SK-N-MC (cell line): ENCODE measurements around the gene RNF166.
"Not testable (repeated sequence)": the region's sequence is repeated elsewhere in the genome, so short reads cannot be mapped to it uniquely, and the experiment has no call there.

ENCODE experiments used
- DNase-seq: peaks from one replicate; pipeline ENCODE4 v3.0.0-alpha.2; 2011; ENCODE audit warnings: low read depth, low spot score
- H3K27ac ChIP-seq: fragments of 200-600 bp; sonication (generic); 2 replicates; pipeline ENCODE4 v1.5.1; 2016; ENCODE audit warnings: mixed run types
- H3K36me3 ChIP-seq: fragments of 200-600 bp; sonication (generic); 2 replicates; pipeline ENCODE4 v1.6.1; 2017; ENCODE audit warnings: antibody characterized with exemption, low read length, mixed read lengths; ENCODE audit not compliant: insufficient read depth
- H3K4me3 ChIP-seq: fragments of 200-600 bp; sonication (generic); 2 replicates; pipeline ENCODE4 v1.5.1; 2016
- H3K9ac ChIP-seq: fragments of 200-600 bp; sonication (generic); 2 replicates; pipeline ENCODE4 v1.8.0; 2017; ENCODE audit warnings: mixed run types, mixed read lengths; ENCODE audit not compliant: insufficient read length
- H3K9me3 ChIP-seq: fragments of 200-600 bp; sonication (generic); 2 replicates; pipeline ENCODE4 v1.6.1; 2017; ENCODE audit warnings: low read depth, mild to moderate bottlenecking, antibody characterized with exemption, low read length, moderate library complexity, mixed read lengths
- EZH2 ChIP-seq: fragments of 200-600 bp; sonication (generic); IDR thresholded peaks from one replicate; pipeline ENCODE4 v1.6.1; 2017; ENCODE audit warnings: antibody characterized with exemption
- FOXP2 ChIP-seq: optimal IDR thresholded peaks from 2 replicates; pipeline ENCODE3; 2011; ENCODE audit warnings: mild to moderate bottlenecking, moderate library complexity; ENCODE audit not compliant: insufficient read depth; ENCODE audit errors: extremely low read length, control extremely low read depth
- POLR2AphosphoS5 ChIP-seq: IDR thresholded peaks from 2 replicates; pipeline ENCODE4 v1.6.1; 2012; ENCODE audit warnings: mild to moderate bottlenecking, low read depth, low read length, borderline replicate concordance

The RNF166 gene

DNA sequence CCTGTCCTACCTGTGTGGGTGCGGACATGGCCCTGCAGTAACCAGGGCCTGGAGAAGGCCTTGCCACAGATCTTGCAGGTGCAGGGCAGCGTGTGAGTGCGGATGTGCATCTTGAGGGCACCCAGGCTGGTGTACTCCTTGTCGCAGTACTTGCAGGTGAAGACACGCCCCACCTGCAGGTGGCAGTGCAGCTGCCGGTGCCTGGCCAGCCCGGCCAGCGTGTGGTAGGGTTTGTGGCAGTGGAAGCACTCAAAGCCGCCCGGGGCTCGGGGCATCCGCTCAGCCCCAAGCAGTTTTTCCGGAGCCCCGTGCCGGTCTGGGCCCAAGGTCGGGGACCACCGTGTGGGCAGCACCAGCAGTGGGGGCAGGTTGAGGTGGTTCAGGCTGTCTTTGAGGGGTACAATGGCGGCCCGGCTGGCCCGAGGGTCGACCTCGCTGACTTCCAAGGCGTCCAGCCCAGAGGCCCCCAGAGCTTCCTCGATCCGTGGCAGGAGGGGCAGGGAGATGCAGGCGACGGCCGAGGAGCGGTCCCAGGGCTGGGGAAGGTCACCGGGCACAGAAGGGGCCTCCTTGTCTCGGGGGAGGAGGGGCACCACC lies 25.0 kb downstream of the RNF166 start:
- Histone ChIP-seq H3K27ac (no peak overlapping the region), H3K9me3 (no peaks in the 10 kb centered on the region), H3K36me3 (no peaks in the 10 kb centered on the region), H3K4me3 (no peak overlapping the region), H3K9ac (no peak overlapping the region)
- no peak for TF ChIP-seq EZH2
- no peak for TF ChIP-seq FOXP2
- TF ChIP-seq POLR2AphosphoS5: no peak
- DNase-seq: no peak

DNA sequence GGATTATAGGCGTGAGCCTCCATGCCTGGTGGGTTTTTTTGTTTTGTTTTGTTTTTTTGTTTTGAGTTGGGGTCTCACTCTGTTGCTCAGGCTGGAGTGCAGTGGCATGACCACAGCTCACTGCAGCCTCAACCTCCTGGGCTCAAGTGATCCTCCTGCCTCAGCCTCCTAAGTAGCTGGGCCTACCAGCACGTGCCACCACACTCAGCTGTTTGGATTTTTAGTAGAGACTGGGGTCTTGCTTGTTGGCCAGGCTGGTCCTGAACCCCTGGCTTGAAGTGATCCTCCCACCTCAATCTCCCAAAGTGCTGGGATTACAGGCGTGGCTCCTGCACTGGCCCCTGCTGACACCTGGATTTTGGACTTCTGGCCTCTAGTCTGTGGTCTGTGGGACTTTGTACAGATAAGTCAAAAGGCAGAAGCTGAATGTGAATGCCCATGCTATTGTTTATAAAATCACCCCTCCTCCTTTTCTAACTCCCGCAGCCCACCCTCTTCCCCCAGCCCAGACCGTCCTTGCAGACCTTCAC lies 25.6 kb downstream of the RNF166 start:
- H3K27ac ChIP-seq: no peak overlapping the region
- H3K36me3 ChIP-seq: no peaks in the 10 kb centered on the region
- DNase-seq: no peak
- no peaks in the 10 kb centered on the region for H3K9me3 ChIP-seq
- no peak overlapping the region for H3K4me3 ChIP-seq
- TF ChIP-seq EZH2 (no peak), FOXP2 (no peak), POLR2AphosphoS5 (no peak)
- no peak overlapping the region for H3K9ac ChIP-seq

DNA sequence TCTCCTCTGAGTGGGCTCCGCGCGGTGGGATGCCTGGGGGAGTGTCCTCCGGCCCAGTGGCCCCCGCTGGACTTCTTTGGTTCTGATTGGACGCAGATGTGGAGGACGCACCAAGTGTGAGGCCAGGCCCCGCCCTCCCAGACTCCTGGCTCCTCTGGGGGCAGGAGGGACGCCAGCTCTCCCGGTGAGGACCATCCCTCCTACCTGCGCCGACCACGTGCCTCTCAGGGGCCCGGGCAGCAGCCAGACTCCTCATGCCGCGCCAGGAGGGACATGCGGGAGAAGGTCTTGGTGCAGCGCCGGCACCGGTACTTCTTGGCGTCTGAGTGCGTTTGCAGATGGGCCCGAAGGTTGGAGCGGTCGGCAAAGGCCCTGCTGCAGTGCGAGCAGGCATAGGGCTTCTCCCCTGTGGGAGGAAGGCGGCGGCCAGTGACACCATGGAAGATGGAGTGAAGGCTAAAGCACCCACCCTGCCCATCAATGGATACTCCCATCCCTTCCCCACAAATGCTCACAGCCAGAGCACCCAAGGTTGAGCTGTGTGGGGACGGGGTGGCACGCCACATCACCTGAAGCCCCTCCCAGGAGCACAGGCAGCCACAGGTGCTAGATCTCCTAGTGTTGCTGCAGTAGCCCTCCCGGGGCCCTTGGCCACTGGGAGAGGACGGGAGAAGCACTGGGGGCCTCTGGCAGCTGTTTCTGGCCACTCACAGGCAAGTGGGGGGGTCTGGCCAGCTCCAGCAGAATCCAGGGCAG lies 27.8 kb downstream of the RNF166 start:
- H3K9ac ChIP-seq: no peak overlapping the region
- no peaks in the 10 kb centered on the region for H3K36me3 ChIP-seq
- no peak overlapping the region for H3K27ac ChIP-seq
- no peaks in the 10 kb centered on the region for H3K9me3 ChIP-seq
- no peak for TF ChIP-seq POLR2AphosphoS5
- no peak for TF ChIP-seq EZH2
- no peak for TF ChIP-seq FOXP2
- no peak for DNase-seq
- H3K4me3 ChIP-seq: no peak overlapping the region

DNA sequence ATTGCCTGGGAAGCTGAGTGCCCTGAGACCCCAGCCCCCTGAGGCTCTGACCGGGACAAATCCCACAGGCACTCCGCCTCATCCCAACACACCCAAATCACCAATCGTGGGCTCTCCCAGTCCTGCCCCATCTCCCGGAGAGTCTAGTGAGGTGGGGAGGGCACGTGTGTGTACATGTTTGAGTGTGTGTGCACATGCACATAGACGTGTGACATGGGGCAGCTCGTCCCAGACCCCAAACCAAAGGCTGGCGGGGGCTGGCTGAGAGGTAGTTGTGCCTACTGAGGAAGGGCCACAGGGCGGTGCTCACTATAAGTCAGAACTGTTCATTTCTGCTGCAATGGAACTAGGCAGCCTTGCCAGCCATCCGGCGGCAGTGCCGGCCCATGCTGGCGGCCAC lies 28.5 kb downstream of the RNF166 start:
- Histone ChIP-seq H3K9ac (no peak overlapping the region), H3K4me3 (no peak overlapping the region), H3K27ac (no peak overlapping the region), H3K9me3 (no peaks in the 10 kb centered on the region), H3K36me3 (no peaks in the 10 kb centered on the region)
- no peak for DNase-seq
- TF ChIP-seq FOXP2 (no peak), POLR2AphosphoS5 (no peak), EZH2 (no peak)

DNA sequence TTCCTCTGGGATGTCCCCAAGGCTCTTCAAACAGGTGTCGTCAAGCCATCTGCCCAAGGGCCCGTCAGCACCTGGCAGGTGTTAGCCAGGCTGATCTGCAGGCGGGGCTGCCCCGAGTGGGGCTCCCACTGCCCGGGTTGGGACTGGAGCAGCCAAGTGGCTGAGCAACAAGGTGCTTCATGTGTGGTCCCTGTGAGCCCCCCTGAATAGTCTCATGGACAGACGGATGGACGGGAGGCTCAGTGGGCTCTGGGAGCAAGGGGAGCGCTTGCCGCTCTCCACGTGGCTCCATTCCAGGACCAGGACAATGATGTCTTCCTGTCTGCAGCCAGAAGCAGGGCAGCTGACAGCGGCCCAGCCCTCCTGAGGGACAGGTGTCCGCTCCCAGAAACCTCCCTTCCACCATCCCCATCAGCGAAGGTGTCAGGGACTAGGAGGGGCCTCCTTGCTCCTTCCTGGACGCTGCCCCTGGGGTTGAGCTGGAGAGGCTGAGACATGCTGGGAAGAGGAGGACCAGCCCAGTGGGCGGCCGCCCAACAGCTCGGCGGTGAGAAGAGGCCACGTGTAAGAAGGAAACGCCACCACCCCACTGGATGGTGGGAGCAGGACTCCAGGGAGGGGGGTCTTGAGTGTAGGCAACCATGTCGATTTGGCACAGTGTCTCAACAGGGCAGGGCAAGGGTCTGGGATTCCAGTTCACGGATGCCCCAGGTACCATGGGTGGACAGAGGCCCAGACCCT lies 29.5 kb downstream of the RNF166 start:
- Histone ChIP-seq H3K9ac (no peak overlapping the region), H3K27ac (no peak overlapping the region), H3K9me3 (no peaks in the 10 kb centered on the region), H3K4me3 (no peak overlapping the region), H3K36me3 (no peaks in the 10 kb centered on the region)
- DNase-seq: no peak
- TF ChIP-seq FOXP2: no peak
- TF ChIP-seq EZH2: no peak
- no peak for TF ChIP-seq POLR2AphosphoS5

DNA sequence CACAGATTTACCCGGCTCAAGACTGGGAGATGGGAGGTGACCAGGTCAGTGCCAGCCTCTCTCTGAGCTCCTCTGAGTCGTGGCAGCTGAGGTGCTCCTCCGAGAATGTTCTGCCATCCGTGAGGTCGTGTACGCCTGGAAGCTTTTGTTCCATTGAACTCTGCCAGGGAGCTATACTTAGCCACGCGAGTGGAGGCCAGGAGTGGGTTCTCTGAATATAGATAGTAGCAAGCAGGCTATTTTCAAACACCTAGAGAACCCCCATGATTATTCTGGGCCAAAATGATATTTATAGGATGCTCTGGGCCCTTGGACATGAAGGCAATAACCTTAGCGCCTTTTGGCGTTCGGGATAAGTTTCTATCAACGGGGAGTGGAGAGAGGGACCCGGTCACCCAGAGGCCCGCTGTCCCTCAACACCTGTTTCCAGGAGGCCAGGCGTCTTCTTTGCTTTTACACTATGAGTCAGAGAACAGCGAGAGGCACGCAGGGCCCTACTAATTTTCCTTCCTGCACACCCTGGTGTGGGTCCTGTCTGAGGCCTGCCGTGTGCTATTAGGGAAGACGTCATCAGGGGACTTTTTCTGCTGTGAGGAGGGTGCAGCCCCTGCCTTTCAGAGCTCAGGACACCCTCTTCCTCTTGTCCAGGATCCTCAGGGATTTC lies 32.4 kb downstream of the RNF166 start:
- H3K27ac ChIP-seq: no peak overlapping the region
- no peaks in the 10 kb centered on the region for H3K9me3 ChIP-seq
- TF ChIP-seq EZH2 (no peak), POLR2AphosphoS5 (no peak), FOXP2 (no peak)
- H3K4me3 ChIP-seq: no peak overlapping the region
- no peak overlapping the region for H3K9ac ChIP-seq
- DNase-seq: no peak
- no peaks in the 10 kb centered on the region for H3K36me3 ChIP-seq

DNA sequence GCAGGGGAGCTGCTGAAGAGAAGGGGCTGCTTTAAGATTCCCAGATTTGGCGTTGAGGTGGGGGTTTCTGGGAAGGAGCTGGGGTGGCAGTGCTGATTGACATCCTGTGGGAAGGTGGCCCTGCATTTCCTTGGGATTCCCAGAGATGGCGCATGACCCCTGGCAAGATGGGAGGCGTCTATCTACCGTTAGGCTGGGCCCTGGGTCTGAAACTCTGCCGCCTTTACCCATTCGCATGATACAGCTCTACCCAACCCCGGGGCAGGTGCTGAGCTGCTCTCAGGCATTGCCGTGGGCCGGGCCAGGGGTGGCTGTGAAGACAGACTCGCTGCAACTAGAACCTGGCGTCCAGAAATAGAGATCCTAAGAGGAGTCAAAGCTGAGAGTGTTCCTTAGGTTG lies 33.4 kb downstream of the RNF166 start:
- Histone ChIP-seq H3K36me3 (no peaks in the 10 kb centered on the region), H3K9me3 (no peaks in the 10 kb centered on the region), H3K4me3 (no peak overlapping the region), H3K9ac (no peak overlapping the region), H3K27ac (no peak overlapping the region)
- no peak for DNase-seq
- no peak for TF ChIP-seq POLR2AphosphoS5
- TF ChIP-seq EZH2: no peak
- TF ChIP-seq FOXP2: no peak

DNA sequence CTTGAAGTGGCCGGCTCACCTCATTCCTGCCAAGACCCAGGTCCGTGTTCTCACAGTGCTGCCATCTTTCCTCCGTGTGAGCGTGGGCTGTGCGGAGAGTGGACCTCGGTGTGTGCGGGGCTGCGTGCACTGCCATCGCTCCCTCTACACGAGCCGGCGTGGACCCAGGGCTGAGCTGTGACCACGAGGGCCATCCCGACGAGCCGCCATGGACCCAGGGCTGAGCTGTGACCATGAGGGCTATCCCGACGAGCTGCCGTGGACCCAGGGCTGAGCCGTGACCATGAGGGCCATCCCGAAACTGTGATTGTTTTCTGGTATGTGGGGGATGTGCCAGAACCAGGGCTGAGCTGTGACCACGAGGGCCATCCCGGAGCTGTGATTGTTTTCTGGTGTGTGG lies 34.4 kb downstream of the RNF166 start:
- TF ChIP-seq EZH2 (no peak), POLR2AphosphoS5 (no peak), FOXP2 (no peak)
- Histone ChIP-seq H3K4me3 (no peak overlapping the region), H3K27ac (no peak overlapping the region), H3K9me3 (no peaks in the 10 kb centered on the region), H3K9ac (no peak overlapping the region), H3K36me3 (no peaks in the 10 kb centered on the region)
- DNase-seq: no peak

DNA sequence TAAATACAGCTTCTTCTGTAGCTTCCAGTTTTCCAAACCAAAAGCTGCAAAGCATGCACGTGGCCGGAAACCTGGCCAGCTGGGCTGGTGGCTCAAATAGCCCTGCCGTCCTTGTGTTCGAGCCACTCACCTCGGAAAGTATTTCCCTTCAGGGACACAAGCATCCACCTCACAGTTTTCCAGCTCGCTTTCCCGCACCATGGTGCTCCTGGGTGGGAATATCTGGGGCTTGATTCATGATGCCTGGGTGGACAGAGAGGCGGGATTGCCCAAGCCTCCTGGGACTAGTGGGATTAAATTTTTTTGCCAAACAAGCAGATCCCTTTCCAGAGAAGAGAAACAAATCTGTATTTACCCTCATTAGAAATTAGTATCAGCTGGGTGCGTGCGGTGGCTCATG lies 36.2 kb downstream of the RNF166 start:
- Histone ChIP-seq H3K9me3 (no peaks in the 10 kb centered on the region), H3K4me3 (no peak overlapping the region), H3K9ac (no peak overlapping the region), H3K36me3 (no peaks in the 10 kb centered on the region), H3K27ac (no peak overlapping the region)
- no peak for DNase-seq
- no peak for TF ChIP-seq FOXP2
- no peak for TF ChIP-seq POLR2AphosphoS5
- no peak for TF ChIP-seq EZH2

DNA sequence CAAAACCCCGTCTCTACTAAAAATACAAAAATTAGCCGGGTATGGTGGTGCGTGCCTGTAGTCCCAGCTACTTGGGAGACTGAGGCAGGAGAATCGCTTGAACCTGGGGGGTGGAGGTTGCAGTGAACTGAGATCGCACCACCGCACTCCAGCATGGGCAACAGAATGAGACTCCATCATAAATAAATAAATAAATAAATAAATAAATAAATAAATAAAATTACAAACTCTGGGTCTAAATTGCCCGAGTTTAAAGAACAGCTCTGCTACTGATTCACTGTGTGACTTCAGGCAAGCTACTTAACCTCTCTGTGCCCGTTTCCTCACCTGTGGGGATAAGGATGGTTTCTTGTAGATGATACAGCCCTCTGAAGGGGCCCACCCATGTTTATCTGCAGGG lies 36.7 kb downstream of the RNF166 start:
- not testable (repeated sequence) for H3K27ac ChIP-seq, H3K9me3 ChIP-seq, H3K36me3 ChIP-seq, H3K4me3 ChIP-seq, DNase-seq, H3K9ac ChIP-seq
